GM21528 (cell line): ENCODE data around the gene REPIN1.

Experiments
- ATAC-seq: cut with Tn5 transposase; IDR thresholded peaks from one replicate; pipeline ENCODE4 v1.9.1; 2021; ENCODE audit warnings: mild to moderate bottlenecking, moderate library complexity; ENCODE audit not compliant: unreplicated experiment, low FRiP score

The REPIN1 gene

GRCh38 chr7:150368096-150368883 is at the start of gene REPIN1:
Gene REPIN1 (plus strand): TSS chr7:150368822. CDS start chr7:150369712, 890 bp downstream.
- ATAC-seq, result peak; percentile 51

- no peak for ATAC-seq
Observed at GRCh38 chr7:150321788-150322113, 46.9 kb upstream of the REPIN1 start.

- peak; percentile 20 for ATAC-seq
Observed at GRCh38 chr7:150322114-150322832, 46.3 kb upstream of the REPIN1 start.

GRCh38 chr7:150322833-150323681 is 45.6 kb upstream of the REPIN1 start, which contains the start of the genes ACTR3C and LRRC61:
Gene ACTR3C (minus strand): TSS chr7:150323545. CDS start chr7:150295296, 28,249 bp downstream.
Gene LRRC61 (plus strand): TSS chr7:150323355. CDS start chr7:150336862, 13,507 bp downstream.
- ATAC-seq, result peak; percentile 60

- peak; percentile 42 for ATAC-seq
Observed at GRCh38 chr7:150323682-150324372, 44.8 kb upstream of the REPIN1 start.

GRCh38 chr7:150324373-150324961 is 44.2 kb upstream of the REPIN1 start:
- no peak for ATAC-seq

GRCh38 chr7:150325110-150325611 is 43.5 kb upstream of the REPIN1 start:
- no peak for ATAC-seq

- no peak for ATAC-seq
Observed at GRCh38 chr7:150325901-150326300, 42.7 kb upstream of the REPIN1 start.

- no peak for ATAC-seq
Observed at GRCh38 chr7:150326657-150327268, 41.9 kb upstream of the REPIN1 start.

- ATAC-seq, result no peak
Observed at GRCh38 chr7:150327308-150327707, 41.3 kb upstream of the REPIN1 start.

- no peak for ATAC-seq
Observed at GRCh38 chr7:150329331-150330120, 39.1 kb upstream of the REPIN1 start.

- no peak for ATAC-seq
Observed at GRCh38 chr7:150330211-150330885, 38.3 kb upstream of the REPIN1 start.

- no peak for ATAC-seq
Observed at GRCh38 chr7:150332852-150333635, 35.6 kb upstream of the REPIN1 start.

- no peak for ATAC-seq
Observed at GRCh38 chr7:150333659-150334058, 35.0 kb upstream of the REPIN1 start.

GRCh38 chr7:150334108-150334507 is 34.5 kb upstream of the REPIN1 start:
- ATAC-seq, result no peak

GRCh38 chr7:150335108-150335773 is 33.4 kb upstream of the REPIN1 start:
- no peak for ATAC-seq

- ATAC-seq, result no peak
Observed at GRCh38 chr7:150335774-150336112, 32.9 kb upstream of the REPIN1 start.
